HG03196 (cell line): ENCODE data around the gene C19orf33.
A peak's percentile ranks its signal among the peaks of the same experiment; 100 is the strongest.
"Not testable (repeated sequence)": the region's sequence is repeated elsewhere in the genome, so short reads cannot be mapped to it uniquely, and the experiment has no call there.

Experiments
- ATAC-seq: cut with Tn5 transposase; IDR thresholded peaks from one replicate; pipeline ENCODE4 v1.9.1; 2021; ENCODE audit not compliant: unreplicated experiment

C19orf33 gene

DNA sequence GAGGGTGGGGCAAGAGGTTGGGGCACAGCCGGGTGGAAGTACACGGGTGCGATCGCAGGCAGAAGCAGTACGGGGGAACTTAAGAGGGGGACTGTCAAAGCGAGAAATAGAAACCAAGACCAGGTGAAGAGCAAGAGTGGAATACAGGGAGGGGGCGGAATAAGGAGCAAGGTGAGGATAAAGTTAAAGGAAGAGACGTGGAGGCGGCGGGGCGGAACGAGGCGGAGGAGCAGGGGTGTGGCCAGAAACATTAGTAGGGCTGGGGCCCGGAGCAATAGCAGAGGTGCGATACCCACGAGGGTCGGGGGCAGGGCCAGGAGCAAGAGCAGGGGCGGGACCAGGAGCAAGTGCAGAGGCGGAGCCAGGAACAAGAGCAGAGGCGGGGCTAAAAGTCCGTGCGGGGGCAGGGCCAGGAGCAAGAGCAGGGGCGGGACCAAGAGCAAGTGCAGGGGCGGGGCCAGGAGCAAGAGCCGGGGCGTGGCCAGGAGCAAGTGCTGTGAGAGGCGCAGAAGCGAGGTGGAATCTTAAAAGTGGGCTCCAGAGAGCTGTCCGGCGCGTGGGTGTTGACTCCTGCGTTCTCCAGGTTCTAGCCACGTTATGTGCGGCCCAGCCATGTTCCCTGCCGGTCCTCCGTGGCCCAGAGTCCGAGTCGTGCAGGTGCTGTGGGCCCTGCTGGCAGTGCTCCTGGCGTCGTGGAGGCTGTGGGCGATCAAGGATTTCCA lies 32.7 kb downstream of the C19orf33 start:
- ATAC-seq = peak; percentile 56

GRCh38 chr19:38337360-38337653 lies 33.3 kb downstream of the C19orf33 start:
- ATAC-seq = no peak

- ATAC-seq = not testable (repeated sequence)
Observed at GRCh38 chr19:38339011-38339410, 35.0 kb downstream of the C19orf33 start.

- ATAC-seq = no peak
Observed at GRCh38 chr19:38340927-38341326, 36.9 kb downstream of the C19orf33 start.

- ATAC-seq = no peak
Observed at GRCh38 chr19:38346837-38347236, 42.8 kb downstream of the C19orf33 start.

- ATAC-seq = no peak
Observed at GRCh38 chr19:38350883-38351282, 46.8 kb downstream of the C19orf33 start.

DNA sequence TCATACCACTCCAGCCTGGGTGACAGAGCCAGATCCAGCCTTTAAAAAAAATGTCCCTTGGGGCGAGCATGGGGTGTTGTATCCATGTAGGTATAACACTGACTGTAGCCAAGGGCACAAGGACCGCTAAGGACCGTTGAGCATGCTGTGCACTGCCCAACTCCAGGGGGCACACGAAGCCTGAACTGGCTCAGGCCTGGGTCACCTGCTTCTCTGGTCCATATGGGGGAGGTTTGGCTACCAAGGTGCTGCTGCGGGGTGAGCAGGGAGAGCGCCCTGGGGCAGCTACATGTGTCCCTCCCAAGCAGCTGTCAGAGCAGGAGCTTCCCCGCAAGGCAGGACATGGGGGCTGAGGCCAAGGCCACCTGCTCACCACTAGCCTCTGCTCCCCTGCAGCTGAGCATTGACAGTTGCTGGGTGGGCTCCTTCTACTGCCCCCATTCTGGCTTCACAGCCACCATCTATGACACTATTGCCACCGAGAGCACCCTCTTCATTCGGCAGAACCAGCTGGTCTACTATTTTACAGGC lies 47.9 kb downstream of the C19orf33 start:
- ATAC-seq = no peak

- ATAC-seq = no peak
Observed at GRCh38 chr19:38352611-38353010, 48.6 kb downstream of the C19orf33 start.
